ENCODE measurements around the gene PDCD5.

GRCh38 chr19:32611161-32611560, 30.2 kb downstream of the PDCD5 start:
- TF ChIP-seq CTCF (IDR thresholded peaks at IDR 0.05; ENCODE audit: low read depth, low read length), result no peak
- TF ChIP-seq EZH2phosphoT487 (IDR thresholded peaks at IDR 0.05; ENCODE audit: low read depth), result no peak

Data from OCI-LY3 (cell line).